Right kidney (tissue), 1 donor: ENCODE measurements around the gene TXNRD1.
"Not testable (repeated sequence)": the region's sequence is repeated elsewhere in the genome, so short reads cannot be mapped to it uniquely, and the experiment has no call there.

Source experiments
- DNase-seq: peaks from one replicate; pipeline ENCODE4 v3.0.0-alpha.2; 2016

TXNRD1 gene

GRCh38 chr12:104328278-104328677 lies 112.7 kb downstream of the TXNRD1 start:
- not testable (repeated sequence) for DNase-seq

- DNase-seq = no peak
These were observed 113.2 kb downstream of the TXNRD1 start for GRCh38 chr12:104328790-104329189.

GRCh38 chr12:104329707-104330532 lies 114.3 kb downstream of the TXNRD1 start:
- DNase-seq = no peak

- no peak for DNase-seq
These were observed 115.8 kb downstream of the TXNRD1 start for GRCh38 chr12:104331376-104331775.

- not testable (repeated sequence) for DNase-seq
These were observed 116.7 kb downstream of the TXNRD1 start for GRCh38 chr12:104332273-104332672.

- DNase-seq = no peak
These were observed 118.2 kb downstream of the TXNRD1 start for GRCh38 chr12:104333692-104334255.

- no peak for DNase-seq
These were observed 119.0 kb downstream of the TXNRD1 start for GRCh38 chr12:104334581-104334980.

- DNase-seq = no peak
These were observed 120.5 kb downstream of the TXNRD1 start for GRCh38 chr12:104336115-104336514.

GRCh38 chr12:104337030-104337558 lies 121.5 kb downstream of the TXNRD1 start:
- no peak for DNase-seq

- DNase-seq = no peak
These were observed 124.1 kb downstream of the TXNRD1 start for GRCh38 chr12:104339663-104340062.

GRCh38 chr12:104340177-104340576 lies 124.6 kb downstream of the TXNRD1 start:
- DNase-seq = no peak

GRCh38 chr12:104340925-104341611 lies 125.5 kb downstream of the TXNRD1 start:
- no peak for DNase-seq

GRCh38 chr12:104342147-104342546 lies 126.6 kb downstream of the TXNRD1 start:
- no peak for DNase-seq

- DNase-seq = no peak
These were observed 127.2 kb downstream of the TXNRD1 start for GRCh38 chr12:104342635-104343249.

- DNase-seq = no peak
These were observed 129.1 kb downstream of the TXNRD1 start for GRCh38 chr12:104344682-104345081.

- no peak for DNase-seq
These were observed 129.9 kb downstream of the TXNRD1 start for GRCh38 chr12:104345234-104346066.

- no peak for DNase-seq
These were observed 131.9 kb downstream of the TXNRD1 start for GRCh38 chr12:104347374-104348075.

- DNase-seq = no peak
These were observed 132.9 kb downstream of the TXNRD1 start for GRCh38 chr12:104348283-104348993.

GRCh38 chr12:104348994-104349494 lies 133.5 kb downstream of the TXNRD1 start:
- DNase-seq = no peak
